ENCODE measurements around the gene TAS2R38.
A peak's percentile ranks its signal among the peaks of the same experiment; 100 is the strongest.

The TAS2R38 gene

DNA sequence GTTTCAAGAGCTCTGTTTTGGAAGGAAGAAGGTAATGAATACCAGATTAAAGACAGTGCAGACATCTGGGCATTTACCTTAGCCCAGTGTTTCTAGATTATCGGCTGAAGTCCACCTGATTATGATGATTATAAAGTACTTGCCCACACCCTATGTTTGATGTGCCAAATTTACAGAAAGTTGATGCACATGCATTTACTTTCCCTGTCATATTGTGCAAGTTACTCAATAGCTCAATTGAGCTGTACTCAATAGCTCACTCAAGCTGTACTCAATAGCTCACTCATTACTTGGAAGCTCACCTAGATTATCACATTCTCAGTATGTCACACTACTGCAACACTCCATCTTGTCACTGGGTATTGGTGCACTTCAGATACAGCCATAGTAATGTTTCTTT is 35.6 kb upstream of the TAS2R38 start:
- no peak for TF ChIP-seq CTCF (IDR thresholded peaks at IDR 0.05)
- H3K36me3 ChIP-seq, result peaks cover 79% of the 10 kb centered on the region
- no peaks in the 10 kb centered on the region for H3K27me3 ChIP-seq
- peaks cover 30 to 33% of the 10 kb centered on the region in 2 experiments for H3K4me1 ChIP-seq (ENCODE audit: control insufficient read depth in 1 of 2, insufficient read depth in 1 of 2, low read depth in 1 of 2, low read length in 1 of 2)
- H3K27ac ChIP-seq, result peak overlapping the region; percentile 11
- H3K9me3 ChIP-seq, result no peaks in the 10 kb centered on the region
- no peak overlapping the region for H3K4me3 ChIP-seq (ENCODE audit: low read depth in 1 of 2, low read length in 1 of 2)

- TF ChIP-seq CTCF (IDR thresholded peaks at IDR 0.05), result no peak
- no peaks in the 10 kb centered on the region for H3K9me3 ChIP-seq
These were observed 33.0 kb upstream of the TAS2R38 start for GRCh38 chr7:142006577-142006976.

GRCh38 chr7:142002179-142002578 is 28.6 kb upstream of the TAS2R38 start:
- TF ChIP-seq CTCF (IDR thresholded peaks at IDR 0.05), result no peak
- Histone ChIP-seq H3K36me3 (peaks cover 36% of the 10 kb centered on the region), H3K27me3 (no peaks in the 10 kb centered on the region)

More at GRCh38 chr7:142006577-142006976, 33.0 kb upstream of the TAS2R38 start:
- H3K36me3 ChIP-seq, result peaks cover 62% of the 10 kb centered on the region
- H3K27ac ChIP-seq, result peak overlapping the region; percentile 63
- no peak overlapping the region for H3K4me3 ChIP-seq (ENCODE audit: low read depth in 1 of 2, low read length in 1 of 2)
- H3K4me1 ChIP-seq (ENCODE audit: control insufficient read depth in 1 of 2, insufficient read depth in 1 of 2, low read depth in 1 of 2, low read length in 1 of 2), result peaks cover 15 to 19% of the 10 kb centered on the region in 2 experiments
- H3K27me3 ChIP-seq, result no peaks in the 10 kb centered on the region

GRCh38 chr7:142001163-142001874 is 27.7 kb upstream of the TAS2R38 start:
- TF ChIP-seq CTCF (IDR thresholded peaks at IDR 0.05), result no peak
- peak overlapping the region; percentile 28 for H3K27ac ChIP-seq

More at GRCh38 chr7:142002179-142002578, 28.6 kb upstream of the TAS2R38 start:
- Histone ChIP-seq H3K4me3 (ENCODE audit: low read depth in 1 of 2, low read length in 1 of 2) (no peak overlapping the region), H3K4me1 (ENCODE audit: control insufficient read depth in 1 of 2, insufficient read depth in 1 of 2, low read depth in 1 of 2, low read length in 1 of 2) (peaks cover 25 to 38% of the 10 kb centered on the region in 2 experiments), H3K27ac (peak overlapping the region; percentile 28), H3K9me3 (no peaks in the 10 kb centered on the region)

DNA sequence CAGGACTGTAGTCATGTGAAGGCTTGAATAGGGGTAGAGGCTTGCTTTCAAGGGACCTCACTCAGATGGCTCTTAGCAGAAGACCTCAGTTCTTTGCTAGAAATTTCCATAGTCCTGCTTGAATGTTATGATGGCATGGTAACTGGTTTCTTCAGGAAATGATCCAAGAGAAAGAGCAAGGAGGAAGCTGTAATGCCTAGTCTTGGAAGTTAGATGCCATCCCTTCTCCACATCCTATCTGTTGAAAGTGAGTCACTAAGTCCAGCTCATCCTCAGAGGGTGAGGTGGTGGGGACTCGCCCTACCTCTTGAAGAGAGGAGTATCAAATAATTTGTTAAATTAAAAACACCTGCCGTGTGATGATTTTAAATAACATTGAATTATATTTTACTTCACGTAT is 26.7 kb upstream of the TAS2R38 start:
- Histone ChIP-seq H3K36me3 (peaks cover 30% of the 10 kb centered on the region), H3K27ac (no peak overlapping the region), H3K4me1 (ENCODE audit: control insufficient read depth in 1 of 2, insufficient read depth in 1 of 2, low read depth in 1 of 2, low read length in 1 of 2) (peaks cover 17 to 37% of the 10 kb centered on the region in 2 experiments), H3K27me3 (no peaks in the 10 kb centered on the region), H3K9me3 (no peaks in the 10 kb centered on the region), H3K4me3 (ENCODE audit: low read depth in 1 of 2, low read length in 1 of 2) (no peak overlapping the region)
- no peak for TF ChIP-seq CTCF (IDR thresholded peaks at IDR 0.05)

More at GRCh38 chr7:142001163-142001874, 27.7 kb upstream of the TAS2R38 start:
- no peaks in the 10 kb centered on the region for H3K27me3 ChIP-seq
- H3K4me3 ChIP-seq (ENCODE audit: low read depth in 1 of 2, low read length in 1 of 2), result no peak overlapping the region
- H3K4me1 ChIP-seq (ENCODE audit: control insufficient read depth in 1 of 2, insufficient read depth in 1 of 2, low read depth in 1 of 2, low read length in 1 of 2), result peaks cover 28 to 41% of the 10 kb centered on the region in 2 experiments
- H3K9me3 ChIP-seq, result no peaks in the 10 kb centered on the region
- peaks cover 30% of the 10 kb centered on the region for H3K36me3 ChIP-seq
